A673 (cell line): ENCODE data around the gene DHX29.

ENCODE experiments used
- EZH2 ChIP-seq: fragments of 200-600 bp; sonication (generic); IDR thresholded peaks from 2 replicates; pipeline ENCODE4 v1.6.1; 2017; ENCODE audit warnings: borderline replicate concordance, low read depth, mild to moderate bottlenecking, mixed read lengths, antibody characterized with exemption, low read length; ENCODE audit not compliant: poor library complexity, severe bottlenecking
- TF ChIP-seq, protein P1 (sequence below): fragments of 300-800, 200-600 bp; sonication (generic); conservative IDR thresholded peaks from 2 replicates; pipeline ENCODE4 v1.5.1; 2017; ENCODE audit warnings: low read depth, mild to moderate bottlenecking, antibody characterized with exemption, low read length, moderate library complexity, mixed read lengths

DNA sequence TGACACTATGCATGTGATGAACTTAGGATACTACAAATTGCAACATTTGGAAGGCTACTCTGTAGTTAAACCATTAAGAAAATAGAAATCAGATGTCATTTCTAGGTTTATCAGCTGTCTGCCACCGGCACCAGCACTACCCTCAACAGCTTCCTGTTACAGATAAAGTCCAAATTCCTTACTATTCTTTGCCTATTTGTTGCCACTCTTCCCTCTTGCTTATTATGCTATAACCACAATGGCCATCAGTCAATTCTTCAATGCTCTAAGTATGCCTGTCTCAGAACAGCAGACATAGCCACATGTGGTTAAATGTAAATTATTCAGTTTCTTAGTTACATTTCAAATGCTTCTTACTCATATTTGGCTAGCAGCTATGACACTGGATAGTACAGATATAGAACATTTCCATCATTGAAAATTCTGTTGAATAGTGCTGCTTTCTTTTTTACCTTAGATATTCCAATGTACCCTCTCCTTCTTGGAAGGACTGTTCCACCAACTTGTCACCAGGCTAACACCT, 21.0 kb downstream of the DHX29 start:
- TF ChIP-seq, protein P1, sequence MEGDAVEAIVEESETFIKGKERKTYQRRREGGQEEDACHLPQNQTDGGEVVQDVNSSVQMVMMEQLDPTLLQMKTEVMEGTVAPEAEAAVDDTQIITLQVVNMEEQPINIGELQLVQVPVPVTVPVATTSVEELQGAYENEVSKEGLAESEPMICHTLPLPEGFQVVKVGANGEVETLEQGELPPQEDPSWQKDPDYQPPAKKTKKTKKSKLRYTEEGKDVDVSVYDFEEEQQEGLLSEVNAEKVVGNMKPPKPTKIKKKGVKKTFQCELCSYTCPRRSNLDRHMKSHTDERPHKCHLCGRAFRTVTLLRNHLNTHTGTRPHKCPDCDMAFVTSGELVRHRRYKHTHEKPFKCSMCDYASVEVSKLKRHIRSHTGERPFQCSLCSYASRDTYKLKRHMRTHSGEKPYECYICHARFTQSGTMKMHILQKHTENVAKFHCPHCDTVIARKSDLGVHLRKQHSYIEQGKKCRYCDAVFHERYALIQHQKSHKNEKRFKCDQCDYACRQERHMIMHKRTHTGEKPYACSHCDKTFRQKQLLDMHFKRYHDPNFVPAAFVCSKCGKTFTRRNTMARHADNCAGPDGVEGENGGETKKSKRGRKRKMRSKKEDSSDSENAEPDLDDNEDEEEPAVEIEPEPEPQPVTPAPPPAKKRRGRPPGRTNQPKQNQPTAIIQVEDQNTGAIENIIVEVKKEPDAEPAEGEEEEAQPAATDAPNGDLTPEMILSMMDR: no peak
- no peak for TF ChIP-seq EZH2
